ENCODE results near the gene DOK3.
"Not testable (repeated sequence)": the region's sequence is repeated elsewhere in the genome, so short reads cannot be mapped to it uniquely, and the experiment has no call there.

DOK3 gene

DNA sequence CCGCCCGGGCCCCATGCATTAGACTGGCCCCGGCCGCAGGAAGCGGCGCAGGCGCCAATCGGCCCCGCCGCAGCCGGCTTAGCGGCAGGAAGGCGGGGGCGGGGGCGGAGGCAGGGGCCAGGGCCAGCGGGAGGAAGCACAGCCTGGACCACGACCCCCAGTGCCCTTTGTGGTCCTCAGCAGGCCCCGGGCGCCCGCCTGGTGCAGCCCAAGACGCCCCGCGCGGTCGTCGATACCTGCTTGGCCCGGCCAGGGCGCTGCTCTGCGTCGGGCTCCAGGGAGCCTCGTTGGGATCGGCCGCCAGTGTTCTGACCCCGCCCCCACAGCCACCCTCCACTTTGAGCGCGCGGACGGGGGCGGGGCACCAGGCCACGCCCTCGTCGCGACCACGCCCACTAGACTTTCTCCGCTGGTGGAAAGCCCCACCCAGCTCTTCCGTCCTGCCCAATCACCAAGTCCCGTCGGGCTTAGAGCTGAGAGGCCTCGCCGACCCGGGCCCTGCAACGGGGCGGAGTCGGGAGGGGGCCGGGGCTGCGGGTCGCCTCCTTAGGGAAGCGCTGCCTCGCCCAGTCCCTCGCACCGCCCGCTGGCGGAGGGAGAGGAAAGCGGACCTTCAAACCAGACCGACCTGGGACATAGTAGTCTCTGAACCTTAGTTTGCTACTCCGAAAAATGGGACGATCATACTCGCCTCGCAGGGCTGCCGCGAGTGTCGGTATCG, 12.2 kb downstream of the DOK3 start, which contains the start of gene PDLIM7:
TSS of gene PDLIM7 (minus strand) at position 313 of the 721 bp plus-strand sequence. CDS start 1,092 bp downstream, outside the sequence.
- DNase-seq (ENCODE audit: low read depth, low spot score) = peak; percentile 94

GRCh38 chr5:177496727-177497291, 12.8 kb downstream of the DOK3 start:
- DNase-seq (ENCODE audit: low read depth, low spot score) = no peak

- DNase-seq (ENCODE audit: low read depth, low spot score) = no peak
Measured at GRCh38 chr5:177496070-177496726, 13.4 kb downstream of the DOK3 start.

DNA sequence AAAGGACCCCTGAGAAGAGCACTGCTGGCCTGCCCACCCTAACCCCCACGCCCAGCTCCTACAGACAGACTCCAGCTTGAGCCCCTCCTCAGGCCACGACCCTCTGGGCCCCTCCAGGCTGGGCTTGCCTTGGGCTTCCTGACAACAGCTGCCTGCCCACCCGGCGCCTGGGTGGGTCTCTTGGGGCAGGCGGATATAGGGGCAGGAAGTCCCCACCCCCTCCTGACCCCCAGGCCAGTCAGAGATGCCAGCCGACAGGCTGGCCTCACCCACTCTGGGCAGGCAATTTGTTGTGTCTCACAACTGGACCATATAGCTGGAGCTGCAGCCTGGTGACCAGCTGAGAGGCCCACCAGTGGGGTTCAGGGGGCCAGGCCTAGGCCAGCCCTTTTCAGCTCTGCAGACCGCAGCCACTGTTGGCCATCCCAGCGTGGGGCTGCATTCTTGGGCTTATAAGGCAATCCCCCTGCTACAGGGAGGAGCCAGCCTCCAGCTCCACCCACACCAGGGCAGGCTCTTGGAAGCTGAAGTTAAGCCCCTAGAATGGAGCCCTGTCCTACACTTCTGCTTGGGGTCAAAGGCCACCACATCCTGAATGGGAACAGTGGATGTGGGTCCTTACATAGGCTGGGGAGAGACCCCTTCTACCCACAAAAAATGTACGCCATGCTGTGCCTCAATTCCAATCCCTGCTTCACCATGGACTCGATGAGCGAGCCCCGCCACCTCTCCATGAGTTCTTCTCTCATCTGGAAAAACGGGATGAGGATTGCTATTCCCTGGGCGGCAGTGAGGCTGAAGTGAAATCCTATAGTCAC, 14.2 kb downstream of the DOK3 start:
- peak; percentile 95 for DNase-seq (ENCODE audit: low read depth, low spot score)

DNA sequence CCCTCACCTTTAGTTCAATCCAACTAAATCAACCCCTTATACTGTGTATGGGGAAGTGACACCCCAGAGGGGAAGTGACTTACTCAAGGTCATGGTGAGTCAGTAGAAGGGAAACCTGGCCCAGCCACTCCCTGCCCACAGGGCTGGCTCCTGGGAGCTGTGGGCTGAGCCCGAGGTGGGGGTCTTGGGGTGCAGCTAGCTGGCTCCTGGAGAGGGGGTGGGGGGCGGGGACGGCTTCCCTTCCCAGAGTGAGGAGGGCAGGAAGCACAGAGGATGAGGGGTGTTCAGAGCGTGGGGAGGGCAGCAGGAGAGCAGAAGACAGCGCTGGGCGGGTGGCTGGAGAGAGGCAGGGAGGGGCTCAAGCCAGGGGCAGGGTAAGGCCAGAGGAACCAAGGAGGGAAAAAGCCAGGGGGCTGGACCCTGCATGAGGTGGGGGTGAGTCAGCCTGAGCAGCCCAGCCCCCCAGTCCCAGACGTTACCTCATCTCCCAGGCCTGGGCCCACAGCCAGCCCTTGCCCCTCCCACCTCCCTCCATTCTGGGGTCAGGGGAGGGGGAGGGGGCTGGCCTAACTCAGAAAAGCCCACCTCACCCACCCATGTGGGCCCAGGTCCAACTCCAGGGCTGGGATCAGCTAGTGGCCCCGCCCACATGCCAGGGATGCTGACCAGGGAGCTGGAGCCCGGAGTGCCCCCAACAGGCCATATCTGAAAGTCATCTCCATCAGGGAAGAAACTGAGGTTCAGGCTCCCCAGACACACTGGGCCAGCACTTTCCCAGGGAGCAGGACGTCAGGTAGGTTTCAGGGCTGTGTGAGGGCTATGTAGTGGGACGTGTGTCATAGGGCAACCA, 15.1 kb downstream of the DOK3 start:
- DNase-seq (ENCODE audit: low read depth, low spot score) = peak; percentile 64

- no peak for DNase-seq (ENCODE audit: low read depth, low spot score)
Measured at GRCh38 chr5:177493795-177494345, 15.8 kb downstream of the DOK3 start.

DNA sequence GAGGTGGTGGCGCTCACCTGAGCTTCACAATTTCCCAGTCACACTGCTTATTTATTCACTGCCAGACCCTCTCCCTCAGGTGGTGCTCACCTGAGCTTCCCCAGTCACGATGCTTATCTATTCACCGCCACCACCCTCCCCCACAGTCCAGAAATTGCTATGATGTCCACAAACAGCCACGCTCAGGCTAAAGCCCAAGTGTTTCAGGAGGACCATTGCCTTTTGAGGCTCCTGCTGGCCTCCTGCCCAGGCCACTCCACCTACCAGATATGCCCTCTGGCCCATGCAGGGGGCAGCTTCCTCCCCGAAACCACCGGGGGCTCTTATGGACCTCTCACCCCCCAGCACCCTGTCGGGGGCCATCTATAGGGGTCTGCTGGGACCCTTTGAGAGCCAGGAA, 16.8 kb downstream of the DOK3 start:
- DNase-seq (ENCODE audit: low read depth, low spot score) = no peak

GRCh38 chr5:177491983-177492746, 17.5 kb downstream of the DOK3 start:
- no peak for DNase-seq (ENCODE audit: low read depth, low spot score)

DNA sequence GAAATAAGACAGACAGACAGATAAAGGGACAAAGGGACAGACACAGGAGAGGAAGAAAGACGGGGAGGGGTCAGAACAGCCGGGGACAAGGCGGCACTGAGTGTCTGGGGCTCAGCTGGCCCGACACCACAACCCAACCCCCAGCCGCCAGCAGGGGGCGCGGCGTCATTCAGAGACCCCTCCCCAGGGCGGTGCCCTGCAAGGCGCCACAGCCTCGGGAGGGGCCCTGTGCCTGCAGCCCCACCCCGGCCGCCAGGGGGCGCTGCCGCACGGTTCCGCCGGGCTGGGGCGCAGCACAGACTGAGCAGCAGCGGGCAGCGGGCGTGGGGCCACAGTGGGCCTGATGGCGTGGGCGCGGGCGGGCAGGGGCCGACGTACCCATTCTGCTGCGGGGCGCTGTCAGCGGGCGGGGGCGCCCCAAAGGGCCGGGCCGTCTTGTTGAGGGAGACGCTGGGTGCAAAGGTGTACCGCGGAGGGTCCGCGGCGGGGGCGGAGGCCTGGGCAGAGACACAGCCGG, 18.1 kb downstream of the DOK3 start:
- no peak for DNase-seq (ENCODE audit: low read depth, low spot score)

GRCh38 chr5:177490992-177491391, 18.6 kb downstream of the DOK3 start:
- no peak for DNase-seq (ENCODE audit: low read depth, low spot score)

- no peak for DNase-seq (ENCODE audit: low read depth, low spot score)
Measured at GRCh38 chr5:177490311-177490991, 19.2 kb downstream of the DOK3 start.

DNA sequence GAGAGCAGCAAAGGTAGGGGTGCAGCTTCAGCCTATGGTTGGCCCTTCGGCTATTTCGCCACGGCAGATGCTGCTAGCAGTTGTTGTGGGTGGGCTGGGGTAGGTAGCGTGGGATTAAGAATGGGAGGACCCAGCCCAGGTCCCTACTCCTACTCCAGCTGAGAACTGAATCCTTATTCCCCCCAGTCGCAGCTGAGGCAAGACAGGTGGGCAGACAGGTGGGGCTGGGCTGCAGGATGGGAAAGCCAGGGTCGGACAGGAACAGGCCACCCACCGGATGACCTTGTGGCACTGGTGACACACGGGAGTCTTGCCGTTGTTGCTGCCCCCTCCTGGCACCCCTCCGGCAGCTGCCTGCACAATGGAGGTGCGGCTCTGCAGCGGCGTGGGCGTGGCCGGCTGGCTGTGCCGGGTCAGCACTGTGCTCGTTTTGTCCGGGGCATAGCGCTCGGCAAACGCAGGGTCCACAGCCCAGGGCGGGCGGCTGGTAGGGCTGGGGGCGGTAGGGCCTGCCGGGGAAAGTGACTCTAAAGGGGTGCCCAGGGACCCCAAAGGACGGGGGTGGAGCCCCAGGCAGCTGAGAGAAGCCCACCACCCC, 20.4 kb downstream of the DOK3 start:
- DNase-seq (ENCODE audit: low read depth, low spot score) = no peak

- DNase-seq (ENCODE audit: low read depth, low spot score) = no peak
Measured at GRCh38 chr5:177487975-177488374, 21.7 kb downstream of the DOK3 start.

DNA sequence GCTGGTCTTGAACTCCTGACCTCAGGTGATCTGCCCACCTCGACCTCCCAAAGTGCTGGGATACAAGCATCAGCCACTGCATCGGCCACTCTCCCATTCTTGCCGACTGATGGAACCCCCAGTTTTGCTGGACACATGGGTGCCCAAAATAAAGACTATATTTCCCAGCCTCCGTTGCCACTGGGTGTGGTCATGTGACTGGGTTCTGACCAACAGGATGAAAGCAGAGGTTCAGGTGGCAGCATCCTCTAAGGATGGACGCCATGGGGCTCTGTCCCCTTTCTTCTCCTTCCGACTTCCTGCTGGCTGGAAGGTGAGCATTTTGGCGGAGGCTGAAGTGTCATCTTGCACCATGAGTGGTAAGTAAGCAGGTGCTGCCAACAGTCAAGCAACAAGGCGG, 22.5 kb downstream of the DOK3 start:
- DNase-seq (ENCODE audit: low read depth, low spot score) = no peak

DNA sequence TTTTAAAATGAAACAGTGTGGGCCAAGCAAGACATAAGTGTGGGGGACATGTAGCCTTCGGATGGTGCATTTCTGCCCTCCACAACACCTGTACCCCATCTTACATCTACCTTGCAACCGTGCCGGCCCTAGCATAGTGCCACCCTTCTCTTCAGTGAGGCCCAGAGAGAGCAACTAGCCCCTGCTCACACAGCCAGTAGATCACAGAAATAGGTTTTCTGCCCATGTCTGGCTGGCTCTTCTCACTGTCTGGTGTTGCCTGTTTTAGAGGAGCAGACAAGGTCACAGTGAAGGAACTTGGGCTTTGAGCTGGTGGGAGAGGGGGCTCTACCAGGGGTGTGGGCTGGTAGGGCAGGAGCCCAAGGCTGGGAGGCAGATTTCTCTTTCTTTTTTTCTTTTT, 23.4 kb downstream of the DOK3 start:
- DNase-seq (ENCODE audit: low read depth, low spot score) = no peak

DNA sequence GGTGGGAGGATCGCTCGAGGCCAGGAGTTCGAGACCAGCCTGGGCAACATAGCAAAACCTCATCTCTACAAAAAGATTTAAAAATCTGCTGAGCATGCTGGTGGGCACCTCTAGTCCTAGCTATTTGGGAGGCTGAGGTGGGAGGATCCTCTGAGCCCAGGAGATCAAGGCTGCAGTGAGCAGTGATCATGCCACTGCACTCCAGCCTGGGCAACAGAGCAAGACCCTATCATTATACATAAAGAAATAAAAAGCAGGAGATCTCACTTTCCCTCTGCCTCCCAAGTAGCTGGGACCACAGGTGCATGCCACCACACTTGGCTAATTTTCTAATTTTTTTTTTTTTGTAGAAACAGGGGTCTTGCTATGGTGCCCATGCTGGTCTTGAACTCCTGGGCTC, 23.9 kb downstream of the DOK3 start:
- not testable (repeated sequence) for DNase-seq (ENCODE audit: low read depth, low spot score)

DNA sequence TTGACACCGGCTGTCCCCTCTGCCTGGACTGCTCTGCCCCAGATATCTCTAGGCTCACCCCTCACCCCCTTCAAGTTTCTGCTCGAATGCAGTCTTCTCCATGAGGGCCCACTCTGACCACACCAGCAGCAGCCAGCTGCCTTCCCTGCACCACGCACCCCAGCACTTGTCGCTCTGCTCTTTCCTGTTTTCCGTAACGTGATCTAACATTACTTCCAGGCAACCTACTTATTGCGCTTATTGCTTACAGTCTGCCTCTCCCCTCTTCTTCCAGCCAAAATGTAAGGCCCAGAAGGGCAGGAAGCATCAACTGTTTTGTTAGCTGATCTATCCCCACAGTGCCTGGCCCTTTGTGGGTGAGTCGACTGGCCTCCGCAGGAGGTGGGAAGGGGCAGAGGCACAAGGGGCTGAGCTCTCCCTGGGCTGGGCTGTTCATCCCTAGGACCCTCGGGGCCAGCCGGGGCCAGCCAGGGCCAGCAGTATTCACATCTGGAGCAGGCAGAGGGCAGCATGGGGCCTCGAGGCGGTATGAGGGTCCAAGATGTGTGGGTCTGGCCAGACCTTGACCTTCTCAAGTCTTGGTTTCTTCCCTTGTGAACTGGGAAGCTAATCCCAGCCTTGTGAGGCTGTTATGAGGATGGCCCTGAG, 24.6 kb downstream of the DOK3 start:
- no peak for DNase-seq (ENCODE audit: low read depth, low spot score)
